Keratinocyte (primary cell): ENCODE results near the gene SPOCK1.

Experiments used
- EZH2 ChIP-seq: IDR thresholded peaks from one replicate; pipeline ENCODE4 v1.6.1; 2012; ENCODE audit warnings: inconsistent platforms, mild to moderate bottlenecking, low read length, moderate library complexity
- TF ChIP-seq, protein P1 (sequence below), 3 experiments: IDR thresholded peaks in 1 of 3; conservative IDR thresholded peaks in 1 of 3; optimal IDR thresholded peaks in 1 of 3; 2 replicates in 2 of 3; 3 replicates in 1 of 3; pipeline versions ENCODE3 to v1.5.1; 2011; ENCODE audit warnings: low read length in 3 of 3, mild to moderate bottlenecking in 3 of 3, moderate library complexity in 2 of 3, control low read depth in 1 of 3, inconsistent platforms in 1 of 3; ENCODE audit not compliant: insufficient read depth in 2 of 3; ENCODE audit errors: extremely low read depth in 1 of 3

GRCh38 chr5:137134920-137135532 lies 364.1 kb downstream of the SPOCK1 start:
- TF ChIP-seq, protein P1, sequence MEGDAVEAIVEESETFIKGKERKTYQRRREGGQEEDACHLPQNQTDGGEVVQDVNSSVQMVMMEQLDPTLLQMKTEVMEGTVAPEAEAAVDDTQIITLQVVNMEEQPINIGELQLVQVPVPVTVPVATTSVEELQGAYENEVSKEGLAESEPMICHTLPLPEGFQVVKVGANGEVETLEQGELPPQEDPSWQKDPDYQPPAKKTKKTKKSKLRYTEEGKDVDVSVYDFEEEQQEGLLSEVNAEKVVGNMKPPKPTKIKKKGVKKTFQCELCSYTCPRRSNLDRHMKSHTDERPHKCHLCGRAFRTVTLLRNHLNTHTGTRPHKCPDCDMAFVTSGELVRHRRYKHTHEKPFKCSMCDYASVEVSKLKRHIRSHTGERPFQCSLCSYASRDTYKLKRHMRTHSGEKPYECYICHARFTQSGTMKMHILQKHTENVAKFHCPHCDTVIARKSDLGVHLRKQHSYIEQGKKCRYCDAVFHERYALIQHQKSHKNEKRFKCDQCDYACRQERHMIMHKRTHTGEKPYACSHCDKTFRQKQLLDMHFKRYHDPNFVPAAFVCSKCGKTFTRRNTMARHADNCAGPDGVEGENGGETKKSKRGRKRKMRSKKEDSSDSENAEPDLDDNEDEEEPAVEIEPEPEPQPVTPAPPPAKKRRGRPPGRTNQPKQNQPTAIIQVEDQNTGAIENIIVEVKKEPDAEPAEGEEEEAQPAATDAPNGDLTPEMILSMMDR (optimal IDR thresholded peaks at IDR 0.05 in 1 of 3, IDR thresholded peaks at IDR 0.05 in 1 of 3, conservative IDR thresholded peaks at IDR 0.05 in 1 of 3; ENCODE audit: extremely low read depth in 1 of 3, insufficient read depth in 2 of 3, low read length in 3 of 3) = no peak
- TF ChIP-seq EZH2 = no peak
